K562 (cell line): ENCODE data around the gene NANS. TPM values are rescaled to one million over a fixed set of nuclear protein-coding genes. Genes with fewer than 3 reads are reported as not detected.

Experiments
- AFF4 ChIP-seq: sonication (generic); formaldehyde crosslinking; IDR thresholded peaks from 2 replicates; pipeline ENCODE4 v1.8.0; 2023; ENCODE audit warnings: mild to moderate bottlenecking, missing genetic modification reagents
- TAF15 ChIP-seq: fragments of 200-400 bp; formaldehyde crosslinking; IDR thresholded peaks from 2 replicates; pipeline ENCODE4 v1.6.1; 2017; ENCODE audit warnings: mild to moderate bottlenecking, low read depth, low read length, moderate library complexity
- ZNF609 ChIP-seq: sonication (generic); formaldehyde crosslinking; IDR thresholded peaks from 2 replicates; pipeline ENCODE4 v1.8.1; 2023; ENCODE audit warnings: missing genetic modification reagents, mild to moderate bottlenecking, borderline replicate concordance
- ZNF778 ChIP-seq: fragments of 450-650 bp; formaldehyde crosslinking; IDR thresholded peaks from 2 replicates; pipeline ENCODE4 v1.4.0; 2020; ENCODE audit warnings: mild to moderate bottlenecking, moderate library complexity
- polyA plus RNA-seq, 8 experiments: library from polyadenylated mRNA; depleted of rRNA in 4 of 8; stranded (reverse) in 5 of 8; unstranded in 3 of 8; fragments of >200 nt; fragmentation: Nextera tagmentation in 2 of 8; fragmentation: Illumina TruSeq in 1 of 8; extraction: Ambion mirVana in 2 of 8; extraction: Trizol in 1 of 8; gene quantifications; 2 replicates each; pipeline versions ENCODE4 v1.2.1 to v1.2.3, GENCODE V29; 2011 to 2014; ENCODE audit warnings: inconsistent platforms in 1 of 8, missing spikeins in 1 of 8
- total RNA-seq, 7 experiments: library from RNA; depleted of rRNA in 6 of 7; stranded (reverse); fragments of >200 nt in 6 of 7; fragmentation: Illumina TruSeq in 2 of 7; extraction: Trizol in 2 of 7; gene quantifications; 2 replicates each; pipeline versions ENCODE4 v1.2.1 to v1.2.3, GENCODE V29; 2011 to 2021; ENCODE audit warnings: low replicate concordance in 1 of 7
- TF ChIP-seq, protein P1 (sequence below): fragments of 450-650 bp; IDR thresholded peaks from 2 replicates; pipeline ENCODE4 v1.6.1; 2016; ENCODE audit warnings: mild to moderate bottlenecking, moderate library complexity

The NANS gene
- total and polyA plus RNA-seq, 9 of the 15 experiments (the other 6 are each of a cell fraction or from before 2014, with no cell fraction given) = 37.1 to 181 (median 137) TPM

- TF ChIP-seq AFF4 (CRISPR knock-in tag) (no peak), ZNF778 (CRISPR knock-in tag) (no peak), ZNF609 (CRISPR knock-in tag) (no peak), TAF15 (no peak)
- TF ChIP-seq, protein P1, sequence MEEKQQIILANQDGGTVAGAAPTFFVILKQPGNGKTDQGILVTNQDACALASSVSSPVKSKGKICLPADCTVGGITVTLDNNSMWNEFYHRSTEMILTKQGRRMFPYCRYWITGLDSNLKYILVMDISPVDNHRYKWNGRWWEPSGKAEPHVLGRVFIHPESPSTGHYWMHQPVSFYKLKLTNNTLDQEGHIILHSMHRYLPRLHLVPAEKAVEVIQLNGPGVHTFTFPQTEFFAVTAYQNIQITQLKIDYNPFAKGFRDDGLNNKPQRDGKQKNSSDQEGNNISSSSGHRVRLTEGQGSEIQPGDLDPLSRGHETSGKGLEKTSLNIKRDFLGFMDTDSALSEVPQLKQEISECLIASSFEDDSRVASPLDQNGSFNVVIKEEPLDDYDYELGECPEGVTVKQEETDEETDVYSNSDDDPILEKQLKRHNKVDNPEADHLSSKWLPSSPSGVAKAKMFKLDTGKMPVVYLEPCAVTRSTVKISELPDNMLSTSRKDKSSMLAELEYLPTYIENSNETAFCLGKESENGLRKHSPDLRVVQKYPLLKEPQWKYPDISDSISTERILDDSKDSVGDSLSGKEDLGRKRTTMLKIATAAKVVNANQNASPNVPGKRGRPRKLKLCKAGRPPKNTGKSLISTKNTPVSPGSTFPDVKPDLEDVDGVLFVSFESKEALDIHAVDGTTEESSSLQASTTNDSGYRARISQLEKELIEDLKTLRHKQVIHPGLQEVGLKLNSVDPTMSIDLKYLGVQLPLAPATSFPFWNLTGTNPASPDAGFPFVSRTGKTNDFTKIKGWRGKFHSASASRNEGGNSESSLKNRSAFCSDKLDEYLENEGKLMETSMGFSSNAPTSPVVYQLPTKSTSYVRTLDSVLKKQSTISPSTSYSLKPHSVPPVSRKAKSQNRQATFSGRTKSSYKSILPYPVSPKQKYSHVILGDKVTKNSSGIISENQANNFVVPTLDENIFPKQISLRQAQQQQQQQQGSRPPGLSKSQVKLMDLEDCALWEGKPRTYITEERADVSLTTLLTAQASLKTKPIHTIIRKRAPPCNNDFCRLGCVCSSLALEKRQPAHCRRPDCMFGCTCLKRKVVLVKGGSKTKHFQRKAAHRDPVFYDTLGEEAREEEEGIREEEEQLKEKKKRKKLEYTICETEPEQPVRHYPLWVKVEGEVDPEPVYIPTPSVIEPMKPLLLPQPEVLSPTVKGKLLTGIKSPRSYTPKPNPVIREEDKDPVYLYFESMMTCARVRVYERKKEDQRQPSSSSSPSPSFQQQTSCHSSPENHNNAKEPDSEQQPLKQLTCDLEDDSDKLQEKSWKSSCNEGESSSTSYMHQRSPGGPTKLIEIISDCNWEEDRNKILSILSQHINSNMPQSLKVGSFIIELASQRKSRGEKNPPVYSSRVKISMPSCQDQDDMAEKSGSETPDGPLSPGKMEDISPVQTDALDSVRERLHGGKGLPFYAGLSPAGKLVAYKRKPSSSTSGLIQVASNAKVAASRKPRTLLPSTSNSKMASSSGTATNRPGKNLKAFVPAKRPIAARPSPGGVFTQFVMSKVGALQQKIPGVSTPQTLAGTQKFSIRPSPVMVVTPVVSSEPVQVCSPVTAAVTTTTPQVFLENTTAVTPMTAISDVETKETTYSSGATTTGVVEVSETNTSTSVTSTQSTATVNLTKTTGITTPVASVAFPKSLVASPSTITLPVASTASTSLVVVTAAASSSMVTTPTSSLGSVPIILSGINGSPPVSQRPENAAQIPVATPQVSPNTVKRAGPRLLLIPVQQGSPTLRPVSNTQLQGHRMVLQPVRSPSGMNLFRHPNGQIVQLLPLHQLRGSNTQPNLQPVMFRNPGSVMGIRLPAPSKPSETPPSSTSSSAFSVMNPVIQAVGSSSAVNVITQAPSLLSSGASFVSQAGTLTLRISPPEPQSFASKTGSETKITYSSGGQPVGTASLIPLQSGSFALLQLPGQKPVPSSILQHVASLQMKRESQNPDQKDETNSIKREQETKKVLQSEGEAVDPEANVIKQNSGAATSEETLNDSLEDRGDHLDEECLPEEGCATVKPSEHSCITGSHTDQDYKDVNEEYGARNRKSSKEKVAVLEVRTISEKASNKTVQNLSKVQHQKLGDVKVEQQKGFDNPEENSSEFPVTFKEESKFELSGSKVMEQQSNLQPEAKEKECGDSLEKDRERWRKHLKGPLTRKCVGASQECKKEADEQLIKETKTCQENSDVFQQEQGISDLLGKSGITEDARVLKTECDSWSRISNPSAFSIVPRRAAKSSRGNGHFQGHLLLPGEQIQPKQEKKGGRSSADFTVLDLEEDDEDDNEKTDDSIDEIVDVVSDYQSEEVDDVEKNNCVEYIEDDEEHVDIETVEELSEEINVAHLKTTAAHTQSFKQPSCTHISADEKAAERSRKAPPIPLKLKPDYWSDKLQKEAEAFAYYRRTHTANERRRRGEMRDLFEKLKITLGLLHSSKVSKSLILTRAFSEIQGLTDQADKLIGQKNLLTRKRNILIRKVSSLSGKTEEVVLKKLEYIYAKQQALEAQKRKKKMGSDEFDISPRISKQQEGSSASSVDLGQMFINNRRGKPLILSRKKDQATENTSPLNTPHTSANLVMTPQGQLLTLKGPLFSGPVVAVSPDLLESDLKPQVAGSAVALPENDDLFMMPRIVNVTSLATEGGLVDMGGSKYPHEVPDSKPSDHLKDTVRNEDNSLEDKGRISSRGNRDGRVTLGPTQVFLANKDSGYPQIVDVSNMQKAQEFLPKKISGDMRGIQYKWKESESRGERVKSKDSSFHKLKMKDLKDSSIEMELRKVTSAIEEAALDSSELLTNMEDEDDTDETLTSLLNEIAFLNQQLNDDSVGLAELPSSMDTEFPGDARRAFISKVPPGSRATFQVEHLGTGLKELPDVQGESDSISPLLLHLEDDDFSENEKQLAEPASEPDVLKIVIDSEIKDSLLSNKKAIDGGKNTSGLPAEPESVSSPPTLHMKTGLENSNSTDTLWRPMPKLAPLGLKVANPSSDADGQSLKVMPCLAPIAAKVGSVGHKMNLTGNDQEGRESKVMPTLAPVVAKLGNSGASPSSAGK = no peak
These were observed 7.1 kb upstream of the NANS start (continued) for GRCh38 chr9:98049288-98050072.
